ENCODE data around the gene GMPR2.

DNA sequence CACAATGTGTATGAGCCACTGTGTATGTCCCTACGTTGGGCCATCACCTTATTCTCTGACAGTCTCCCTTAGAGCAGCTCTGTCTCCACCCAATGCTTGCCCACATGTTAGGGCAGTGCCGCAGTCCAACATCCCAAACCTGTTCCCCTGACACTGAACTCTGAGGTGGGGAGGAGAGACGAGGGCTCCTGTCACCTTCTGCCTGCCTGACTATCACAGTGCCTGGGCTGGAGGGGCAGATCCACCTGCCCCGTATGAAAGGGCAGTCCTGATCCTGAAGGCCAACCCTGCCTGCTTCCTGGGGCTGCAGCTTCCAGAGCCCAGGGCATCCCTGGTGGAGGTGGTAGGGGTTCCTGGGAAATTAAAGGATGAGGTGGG is 28.0 kb downstream of the GMPR2 start:
- TF ChIP-seq CTCF (IDR thresholded peaks at IDR 0.05) (no peak), POLR2A (IDR thresholded peaks at IDR 0.05) (no peak), POLR2AphosphoS5 (IDR thresholded peaks at IDR 0.05) (no peak)
